Fibroblast of lung (primary cell): ENCODE data around the gene IDH1. TPM values are rescaled to one million over a fixed set of nuclear protein-coding genes. Genes with fewer than 3 reads are reported as not detected.

Experiments
- DNase-seq, 2 donors: peaks; one replicate each; pipeline versions ENCODE4 v3.0.0 to v3.0.0-alpha.2; 2010; ENCODE audit warnings: low read depth in 2 of 2
- H2AFZ ChIP-seq: 2 replicates; pipeline ENCODE4 v1.5.1; 2012; ENCODE audit warnings: low read length, control low read depth, inconsistent platforms
- H3K27ac ChIP-seq: 2 replicates; pipeline ENCODE4 v1.5.1; 2011; ENCODE audit warnings: low read length, control low read depth; ENCODE audit not compliant: insufficient read depth
- H3K27me3 ChIP-seq: 2 replicates; pipeline ENCODE4 v1.5.1; 2011; ENCODE audit warnings: mild to moderate bottlenecking, low read length; ENCODE audit not compliant: control insufficient read depth, insufficient read depth
- H3K36me3 ChIP-seq: 2 replicates; pipeline ENCODE4 v1.5.1; 2011; ENCODE audit warnings: low read length; ENCODE audit not compliant: control insufficient read depth, insufficient read depth
- H3K4me1 ChIP-seq: 2 replicates; pipeline ENCODE4 v1.5.1; 2011; ENCODE audit warnings: low read length; ENCODE audit not compliant: control insufficient read depth, insufficient read depth; ENCODE audit errors: extremely low read depth
- H3K4me2 ChIP-seq: 2 replicates; pipeline ENCODE4 v1.5.1; 2011; ENCODE audit warnings: low read length, control low read depth; ENCODE audit not compliant: insufficient read depth; ENCODE audit errors: extremely low read depth
- H3K4me3 ChIP-seq, 4 experiments: fragments of 200-600 bp in 1 of 4; sonication (generic) in 1 of 4; replicated peaks in 1 of 4; 2 replicates each; pipeline ENCODE4 v1.5.1; 2011 to 2016; ENCODE audit warnings: low read length in 4 of 4, low read depth in 3 of 4, mild to moderate bottlenecking in 3 of 4, control low read depth in 2 of 4, inconsistent platforms in 1 of 4, mixed read lengths in 1 of 4; ENCODE audit not compliant: insufficient read depth in 1 of 4; ENCODE audit errors: control extremely low read depth in 1 of 4
- H3K79me2 ChIP-seq: 2 replicates; pipeline ENCODE4 v1.5.1; 2012; ENCODE audit warnings: mild to moderate bottlenecking, low read length, inconsistent platforms; ENCODE audit not compliant: control insufficient read depth, insufficient read depth
- H3K9ac ChIP-seq: 2 replicates; pipeline ENCODE4 v1.5.1; 2011; ENCODE audit warnings: mild to moderate bottlenecking, low read length, control low read depth; ENCODE audit not compliant: insufficient read depth
- H3K9me3 ChIP-seq: 2 replicates; pipeline ENCODE4 v1.5.1; 2012; ENCODE audit warnings: low read depth, low read length; ENCODE audit not compliant: control insufficient read depth, insufficient read depth
- H4K20me1 ChIP-seq: 2 replicates; pipeline ENCODE4 v1.5.1; 2011; ENCODE audit warnings: low read length; ENCODE audit not compliant: control insufficient read depth, insufficient read depth; ENCODE audit errors: extremely low read depth
- EZH2 ChIP-seq: IDR thresholded peaks from 2 replicates; pipeline ENCODE4 v1.5.1; 2012; ENCODE audit warnings: low read length, control low read depth, mild to moderate bottlenecking; ENCODE audit errors: missing control alignments
- polyA plus RNA-seq, 2 donors: library from polyadenylated mRNA; depleted of rRNA in 1 of 2; stranded (reverse) in 1 of 2; unstranded in 1 of 2; fragments of >200 nt; gene quantifications; 2 replicates each; pipeline ENCODE4 v1.2.1, GENCODE V29; 2011 to 2012; ENCODE audit warnings: missing spikeins in 1 of 2
- total RNA-seq: library from RNA; depleted of rRNA; stranded (reverse); fragments of >200 nt; gene quantifications from 2 replicates; pipeline ENCODE4 v1.2.1, GENCODE V29; 2014
- TF ChIP-seq, protein P1 (sequence below), 2 donors: IDR thresholded peaks in 1 of 2; conservative IDR thresholded peaks in 1 of 2; 1 replicate in 1 of 2; 2 replicates in 1 of 2; pipeline ENCODE4 v1.5.1; 2011 to 2012; ENCODE audit warnings: low read length in 2 of 2, control low read depth in 1 of 2, inconsistent platforms in 1 of 2, low read depth in 1 of 2, mild to moderate bottlenecking in 1 of 2

The IDH1 gene
- total and polyA plus RNA-seq, 2 donors (not counting 1 experiment from before 2014, with no cell fraction given), result 199 to 378 TPM

DNA sequence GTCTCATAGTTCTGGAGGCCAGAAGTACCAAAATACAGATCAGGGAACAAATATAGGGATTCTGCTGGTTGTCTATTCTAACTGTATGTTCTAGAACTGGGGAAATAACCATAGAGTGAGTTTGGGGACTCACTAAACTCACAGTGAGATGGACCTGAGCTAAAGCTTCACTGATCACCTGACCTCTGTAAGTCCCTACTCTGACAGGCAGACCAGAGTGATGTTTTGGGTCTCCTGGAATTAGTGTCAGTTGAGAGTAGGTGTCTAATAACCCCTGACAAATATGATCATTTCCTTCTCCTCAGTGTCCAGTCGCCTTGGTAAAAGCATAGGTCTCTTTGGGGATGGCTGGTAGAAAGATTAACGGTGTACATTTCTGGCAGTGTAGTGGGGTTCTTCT, 25.4 kb upstream of the IDH1 start:
- Histone ChIP-seq H3K27ac (no peak overlapping the region), H2AFZ (no peak overlapping the region), H3K4me2 (no peak overlapping the region), H3K4me3 (no peak overlapping the region), H3K36me3 (peaks cover 2% of the 10 kb centered on the region), H3K27me3 (no peaks in the 10 kb centered on the region), H4K20me1 (no peaks in the 10 kb centered on the region), H3K9me3 (no peaks in the 10 kb centered on the region), H3K4me1 (peaks cover 4% of the 10 kb centered on the region), H3K9ac (no peak overlapping the region), H3K79me2 (peaks cover 2% of the 10 kb centered on the region)
- no peak for TF ChIP-seq EZH2
- TF ChIP-seq, protein P1, sequence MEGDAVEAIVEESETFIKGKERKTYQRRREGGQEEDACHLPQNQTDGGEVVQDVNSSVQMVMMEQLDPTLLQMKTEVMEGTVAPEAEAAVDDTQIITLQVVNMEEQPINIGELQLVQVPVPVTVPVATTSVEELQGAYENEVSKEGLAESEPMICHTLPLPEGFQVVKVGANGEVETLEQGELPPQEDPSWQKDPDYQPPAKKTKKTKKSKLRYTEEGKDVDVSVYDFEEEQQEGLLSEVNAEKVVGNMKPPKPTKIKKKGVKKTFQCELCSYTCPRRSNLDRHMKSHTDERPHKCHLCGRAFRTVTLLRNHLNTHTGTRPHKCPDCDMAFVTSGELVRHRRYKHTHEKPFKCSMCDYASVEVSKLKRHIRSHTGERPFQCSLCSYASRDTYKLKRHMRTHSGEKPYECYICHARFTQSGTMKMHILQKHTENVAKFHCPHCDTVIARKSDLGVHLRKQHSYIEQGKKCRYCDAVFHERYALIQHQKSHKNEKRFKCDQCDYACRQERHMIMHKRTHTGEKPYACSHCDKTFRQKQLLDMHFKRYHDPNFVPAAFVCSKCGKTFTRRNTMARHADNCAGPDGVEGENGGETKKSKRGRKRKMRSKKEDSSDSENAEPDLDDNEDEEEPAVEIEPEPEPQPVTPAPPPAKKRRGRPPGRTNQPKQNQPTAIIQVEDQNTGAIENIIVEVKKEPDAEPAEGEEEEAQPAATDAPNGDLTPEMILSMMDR (conservative IDR thresholded peaks at IDR 0.05 in 1 of 2, IDR thresholded peaks at IDR 0.05 in 1 of 2; ENCODE audit: low read depth in 1 of 2, low read length in 2 of 2), result no peak
- DNase-seq, result no peak

DNA sequence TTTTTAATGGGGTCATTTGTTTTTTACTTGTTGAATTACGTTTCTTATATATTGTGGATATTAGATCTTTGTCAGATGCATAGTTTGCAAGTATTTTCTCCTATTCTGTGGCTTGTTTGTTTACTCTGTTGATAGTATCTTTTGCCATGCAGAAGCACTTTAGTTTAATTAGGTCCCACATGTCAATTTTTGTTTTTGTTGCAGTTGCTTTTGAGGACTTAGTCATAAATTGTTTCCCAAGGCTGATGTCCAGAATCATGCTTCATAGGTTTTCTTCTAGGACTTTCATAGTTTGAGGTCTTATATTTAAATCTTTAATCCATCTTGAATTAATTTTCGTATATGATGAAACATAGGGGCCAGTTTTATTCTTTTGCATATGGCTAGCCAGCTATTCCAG, 24.4 kb upstream of the IDH1 start:
- no peak overlapping the region for H3K4me3 ChIP-seq
- peaks cover 2% of the 10 kb centered on the region for H3K79me2 ChIP-seq
- no peak overlapping the region for H3K9ac ChIP-seq
- H3K27ac ChIP-seq, result no peak overlapping the region
- DNase-seq, result no peak
- H2AFZ ChIP-seq, result no peak overlapping the region
- peaks cover 4% of the 10 kb centered on the region for H3K4me1 ChIP-seq
- no peaks in the 10 kb centered on the region for H4K20me1 ChIP-seq
- peaks cover 3% of the 10 kb centered on the region for H3K36me3 ChIP-seq
- no peak for TF ChIP-seq EZH2
- TF ChIP-seq, protein P1 (conservative IDR thresholded peaks at IDR 0.05 in 1 of 2, IDR thresholded peaks at IDR 0.05 in 1 of 2; ENCODE audit: low read depth in 1 of 2, low read length in 2 of 2), result no peak
- H3K9me3 ChIP-seq, result no peaks in the 10 kb centered on the region
- no peak overlapping the region for H3K4me2 ChIP-seq
- no peaks in the 10 kb centered on the region for H3K27me3 ChIP-seq

DNA sequence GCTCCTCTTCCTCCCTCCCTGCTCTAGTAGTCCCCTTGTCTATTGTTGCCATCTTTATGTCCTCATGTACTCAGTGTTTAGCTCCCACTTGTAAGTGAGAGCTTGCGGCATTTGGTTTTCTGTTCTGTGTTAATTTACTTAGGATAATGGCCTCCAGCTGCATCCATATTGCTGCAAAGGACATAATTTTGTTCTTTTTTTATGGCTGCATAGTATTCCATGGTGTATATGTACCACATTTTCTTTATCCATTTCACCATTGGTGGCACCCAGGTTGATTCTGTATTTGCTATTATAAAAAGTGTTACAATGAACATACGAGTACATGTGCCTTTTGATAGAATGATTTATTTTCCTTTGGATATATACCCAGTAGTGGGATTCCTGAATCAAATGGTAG, 23.7 kb upstream of the IDH1 start:
- Histone ChIP-seq H3K9ac (no peak overlapping the region), H3K79me2 (peaks cover 2% of the 10 kb centered on the region), H3K4me2 (no peak overlapping the region), H3K9me3 (no peaks in the 10 kb centered on the region), H3K36me3 (peaks cover 3% of the 10 kb centered on the region), H2AFZ (no peak overlapping the region), H4K20me1 (no peaks in the 10 kb centered on the region), H3K27me3 (no peaks in the 10 kb centered on the region), H3K4me1 (peaks cover 4% of the 10 kb centered on the region), H3K4me3 (no peak overlapping the region), H3K27ac (no peak overlapping the region)
- TF ChIP-seq, protein P1 (conservative IDR thresholded peaks at IDR 0.05 in 1 of 2, IDR thresholded peaks at IDR 0.05 in 1 of 2; ENCODE audit: low read depth in 1 of 2, low read length in 2 of 2), result no peak
- no peak for TF ChIP-seq EZH2
- no peak for DNase-seq
